HG02678 (cell line): ENCODE results near the gene POR.

Experiments used
- ATAC-seq: cut with Tn5 transposase; IDR thresholded peaks from one replicate; pipeline ENCODE4 v1.9.1; 2021; ENCODE audit warnings: mild to moderate bottlenecking, moderate library complexity; ENCODE audit not compliant: unreplicated experiment

POR gene

GRCh38 chr7:75971309-75971960, 56.5 kb downstream of the POR start:
- ATAC-seq: no peak

- no peak for ATAC-seq
Measured at GRCh38 chr7:75971961-75972763, 57.2 kb downstream of the POR start.

DNA sequence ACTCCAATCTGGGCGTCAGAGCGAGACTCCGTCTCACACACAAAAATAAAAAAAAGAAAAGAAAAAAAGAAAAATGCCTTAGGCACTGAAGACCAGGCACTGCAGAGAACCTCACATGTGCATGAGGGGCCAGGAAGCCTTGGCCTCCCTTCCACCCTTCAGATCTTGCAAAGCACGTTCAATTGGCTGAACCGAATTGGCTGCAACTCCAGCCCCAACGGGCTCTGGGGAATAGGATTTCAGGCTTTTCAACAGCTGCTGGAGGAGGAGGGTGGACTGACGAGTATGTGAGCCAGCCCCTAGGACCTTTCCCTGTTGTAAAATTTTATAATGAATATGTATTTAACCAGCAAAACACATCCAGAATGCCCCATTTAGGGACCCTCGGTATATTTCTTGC, 62.8 kb downstream of the POR start:
- no peak for ATAC-seq

- no peak for ATAC-seq
Measured at GRCh38 chr7:75979759-75980429, 64.9 kb downstream of the POR start.

DNA sequence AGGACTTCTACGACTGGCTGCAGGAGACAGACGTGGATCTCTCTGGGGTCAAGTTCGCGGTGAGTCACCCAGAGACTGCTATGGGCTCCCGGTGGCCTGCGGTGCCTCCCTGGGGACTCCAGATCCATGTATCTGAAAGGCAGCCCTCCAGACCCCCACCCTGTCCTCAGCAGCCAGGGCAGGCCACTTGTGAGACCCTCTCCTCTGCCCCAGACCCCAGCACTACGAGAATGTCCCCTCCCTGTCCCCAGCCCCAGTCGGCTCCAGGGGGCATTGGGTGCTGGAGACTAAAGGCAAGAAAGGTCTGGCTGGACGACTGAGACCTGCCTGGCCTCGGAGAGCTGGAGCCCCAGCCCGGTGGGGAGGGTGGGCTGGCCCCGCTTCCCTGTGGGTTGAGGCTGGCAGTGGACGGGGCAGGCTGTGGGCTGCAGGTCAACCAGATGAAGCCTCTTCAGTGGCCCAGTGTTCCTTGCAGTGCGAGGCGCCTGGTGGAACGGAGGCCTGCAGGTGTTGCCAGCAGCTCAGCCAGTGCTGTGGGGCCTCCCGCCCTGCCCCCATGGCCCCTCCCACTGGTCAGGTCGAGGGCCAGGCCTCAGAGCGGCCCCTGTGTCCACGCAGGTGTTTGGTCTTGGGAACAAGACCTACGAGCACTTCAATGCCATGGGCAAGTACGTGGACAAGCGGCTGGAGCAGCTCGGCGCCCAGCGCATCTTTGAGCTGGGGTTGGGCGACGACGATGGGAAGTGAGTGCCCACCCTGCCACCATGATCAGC, 65.7 kb downstream of the POR start:
- no peak for ATAC-seq

DNA sequence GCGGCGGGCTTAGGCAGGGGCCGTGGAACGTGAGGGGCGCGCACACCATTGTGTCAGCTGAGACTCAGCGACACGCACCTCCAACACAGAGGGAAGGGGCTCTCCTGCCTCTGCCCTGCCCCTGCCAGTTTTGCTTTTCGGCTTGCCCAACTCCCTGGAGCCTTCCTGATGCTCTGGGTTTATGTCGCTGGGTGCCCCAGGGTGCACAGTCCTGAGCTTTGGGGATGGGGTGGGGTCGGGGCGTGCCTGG, 66.2 kb downstream of the POR start:
- ATAC-seq: no peak

- no peak for ATAC-seq
Measured at GRCh38 chr7:75981453-75982305, 66.7 kb downstream of the POR start.

- no peak for ATAC-seq
Measured at GRCh38 chr7:75982306-75983064, 67.5 kb downstream of the POR start.

DNA sequence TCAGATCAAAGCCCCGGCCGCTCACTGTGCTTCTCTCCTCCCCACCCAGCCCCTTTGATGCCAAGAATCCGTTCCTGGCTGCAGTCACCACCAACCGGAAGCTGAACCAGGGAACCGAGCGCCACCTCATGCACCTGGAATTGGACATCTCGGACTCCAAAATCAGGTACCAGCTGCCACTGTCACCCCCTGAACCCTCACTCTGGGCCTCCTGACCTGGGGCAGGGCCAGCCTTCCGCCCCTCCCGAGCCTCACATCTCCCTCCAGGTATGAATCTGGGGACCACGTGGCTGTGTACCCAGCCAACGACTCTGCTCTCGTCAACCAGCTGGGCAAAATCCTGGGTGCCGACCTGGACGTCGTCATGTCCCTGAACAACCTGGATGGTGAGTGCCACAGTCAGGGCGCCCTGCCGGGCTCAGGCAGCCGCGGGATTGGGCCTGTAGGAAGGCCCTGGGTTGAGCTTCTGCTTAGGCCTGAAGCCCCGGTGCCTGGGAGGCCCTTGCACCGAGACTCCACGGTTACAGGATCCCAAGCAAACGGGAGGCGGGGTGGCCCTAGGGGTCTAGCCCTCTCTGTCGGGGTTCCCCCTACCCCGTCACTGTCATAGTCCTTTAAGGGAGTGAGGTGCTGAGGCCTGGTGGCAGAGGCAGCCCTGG, 68.6 kb downstream of the POR start:
- no peak for ATAC-seq

DNA sequence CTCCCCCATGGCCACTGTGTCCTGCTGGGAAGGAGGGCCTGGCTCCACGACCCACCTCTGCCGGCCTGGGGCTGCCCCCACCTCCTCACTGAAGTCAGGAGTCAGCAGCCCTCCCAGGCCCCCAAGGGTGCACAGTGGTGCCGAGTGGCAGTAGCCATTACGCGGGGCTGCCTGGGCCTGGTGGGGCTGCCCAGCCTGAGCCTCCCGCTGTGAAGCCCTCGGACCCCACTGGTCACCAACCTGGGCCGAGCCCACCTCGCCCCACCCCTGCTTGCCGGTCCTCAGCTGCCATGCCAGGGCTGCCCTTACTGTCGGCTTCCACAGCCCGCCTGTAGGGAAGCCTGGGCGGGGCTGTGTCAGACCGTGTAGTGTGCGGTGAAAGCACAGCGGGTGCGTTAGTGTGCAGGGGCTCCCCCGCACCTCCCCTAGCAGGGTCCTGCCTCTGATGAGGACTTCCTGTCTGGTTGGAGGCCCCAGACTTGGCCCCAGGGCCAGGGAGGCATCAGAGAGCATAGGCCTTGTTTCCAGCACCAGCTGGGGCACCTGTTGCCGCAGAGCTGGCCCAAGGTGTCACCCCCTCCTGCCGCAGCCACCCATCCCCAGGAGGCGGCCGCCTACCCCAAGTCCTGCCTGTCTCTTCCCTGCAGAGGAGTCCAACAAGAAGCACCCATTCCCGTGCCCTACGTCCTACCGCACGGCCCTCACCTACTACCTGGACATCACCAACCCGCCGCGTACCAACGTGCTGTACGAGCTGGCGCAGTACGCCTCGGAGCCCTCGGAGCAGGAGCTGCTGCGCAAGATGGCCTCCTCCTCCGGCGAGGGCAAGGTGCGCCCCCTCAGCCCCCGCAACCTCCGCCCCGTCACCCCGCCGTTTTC, 69.4 kb downstream of the POR start:
- no peak for ATAC-seq

GRCh38 chr7:75985009-75985517, 70.1 kb downstream of the POR start:
- ATAC-seq: no peak

- ATAC-seq: no peak
Measured at GRCh38 chr7:75985518-75986146, 70.7 kb downstream of the POR start.

DNA sequence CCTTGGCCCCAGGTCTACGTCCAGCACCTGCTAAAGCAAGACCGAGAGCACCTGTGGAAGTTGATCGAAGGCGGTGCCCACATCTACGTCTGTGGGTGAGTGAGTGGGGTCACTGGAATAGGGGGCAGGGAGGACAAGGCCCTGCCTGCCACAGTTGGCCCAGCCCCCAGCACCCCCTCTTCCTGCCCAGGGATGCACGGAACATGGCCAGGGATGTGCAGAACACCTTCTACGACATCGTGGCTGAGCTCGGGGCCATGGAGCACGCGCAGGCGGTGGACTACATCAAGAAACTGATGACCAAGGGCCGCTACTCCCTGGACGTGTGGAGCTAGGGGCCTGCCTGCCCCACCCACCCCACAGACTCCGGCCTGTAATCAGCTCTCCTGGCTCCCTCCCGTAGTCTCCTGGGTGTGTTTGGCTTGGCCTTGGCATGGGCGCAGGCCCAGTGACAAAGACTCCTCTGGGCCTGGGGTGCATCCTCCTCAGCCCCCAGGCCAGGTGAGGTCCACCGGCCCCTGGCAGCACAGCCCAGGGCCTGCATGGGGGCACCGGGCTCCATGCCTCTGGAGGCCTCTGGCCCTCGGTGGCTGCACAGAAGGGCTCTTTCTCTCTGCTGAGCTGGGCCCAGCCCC, 71.3 kb downstream of the POR start:
- no peak for ATAC-seq

GRCh38 chr7:75987026-75987804, 72.3 kb downstream of the POR start:
- ATAC-seq: no peak

GRCh38 chr7:75987805-75988567, 73.0 kb downstream of the POR start:
- no peak for ATAC-seq
